ENCODE measurements around the gene DNAH7. TPM values are rescaled to one million over a fixed set of nuclear protein-coding genes. Genes with fewer than 3 reads are reported as not detected.

Gene DNAH7
- total and polyA plus RNA-seq, 10 of the 15 experiments (the other 5 are each of a cell fraction or from before 2014, with no cell fraction given): 0.05 to 0.61 (median 0.16) TPM

GRCh38 chr2:195793881-195794280 lies 274.8 kb downstream of the DNAH7 start:
- SMC1A ChIA-PET (ENCODE audit: uncharacterized antibody, unreplicated experiment): no interaction called here
- no peak overlapping the region for H3K27ac ChIP-seq (ENCODE audit: control insufficient read depth, insufficient read depth)
- FAIRE-seq (no peak), DNase-seq (ENCODE audit: low read depth, low spot score) (no peak), ATAC-seq (no peak)
- no peak overlapping the region for H3K9ac ChIP-seq (ENCODE audit: control insufficient read depth, insufficient read depth, low read length)
- no peak overlapping the region for H2AFZ ChIP-seq (ENCODE audit: control insufficient read depth, low read depth, low read length)
- H3K4me1 ChIP-seq (ENCODE audit: control insufficient read depth, insufficient read depth, low read length): no peaks in the 10 kb centered on the region
- RAD21 ChIA-PET (ENCODE audit: unreplicated experiment): no interaction called here
- intact Hi-C loops (cut with micrococcal nuclease; ENCODE audit: unreplicated experiment): no loop called here
- BruUV-seq (replicated peaks): no TSS peak
- CTCF ChIA-PET: no interaction called here
- no peaks in the 10 kb centered on the region for H3K79me2 ChIP-seq (ENCODE audit: control insufficient read depth, insufficient read depth, low read length)
- no peak for TF ChIP-seq ZSCAN29 (IDR thresholded peaks at IDR 0.05)
- no peak for TF ChIP-seq CBFB (IDR thresholded peaks at IDR 0.05; ENCODE audit: low read depth)
- TF ChIP-seq ZNF622 (IDR thresholded peaks at IDR 0.05): no peak
- TF ChIP-seq IKZF1 (conservative IDR thresholded peaks at IDR 0.05): no peak
- TF ChIP-seq TBL1XR1 (IDR thresholded peaks at IDR 0.05; ENCODE audit: low read depth, low read length): no peak
- no peaks in the 10 kb centered on the region for H4K20me1 ChIP-seq (ENCODE audit: control insufficient read depth, insufficient read depth)
- H3K9me3 ChIP-seq (replicated peaks; ENCODE audit: control insufficient read depth, insufficient read depth, low read length): no peaks in the 10 kb centered on the region
- H3K4me2 ChIP-seq (ENCODE audit: control insufficient read depth, insufficient read depth): no peak overlapping the region
- H3K36me3 ChIP-seq (ENCODE audit: control insufficient read depth in 2 of 2, insufficient read depth in 2 of 2, low read length in 1 of 2): no peaks in the 10 kb centered on the region
- 45% methylated on average over 2 of the region's 2 CpGs for WGBS (ENCODE audit: insufficient coverage, insufficient replicate concordance, low lambda C conversion rate, missing lambda C conversion rate)
- in situ Hi-C loops (cut with MboI): no loop called here
- H3K27me3 ChIP-seq (replicated peaks in 1 of 2; ENCODE audit: control insufficient read depth in 2 of 2, insufficient read depth in 2 of 2, low read length in 1 of 2): no peaks in the 10 kb centered on the region
- POLR2A ChIA-PET: no interaction called here
- H3K4me3 ChIP-seq: no peak overlapping the region

DNA sequence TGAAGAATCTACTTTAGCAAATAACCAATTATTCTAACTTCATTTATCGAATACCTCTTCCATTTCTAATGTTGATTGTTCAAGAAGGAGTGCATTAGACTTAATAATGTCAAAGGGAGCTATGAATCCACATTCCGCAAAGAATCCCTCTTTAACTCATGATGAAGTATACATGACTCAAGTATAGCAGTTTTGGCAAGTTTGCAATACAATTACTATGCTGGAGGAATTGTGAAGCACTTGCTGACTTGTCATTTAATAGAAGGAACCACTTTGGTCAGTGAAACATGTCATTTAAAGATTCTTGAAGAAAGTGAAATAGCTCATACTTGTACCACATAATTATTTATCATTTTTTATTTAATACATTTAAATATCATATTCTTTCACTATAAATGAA lies 286.5 kb downstream of the DNAH7 start:
- POLR2A ChIA-PET: no interaction called here
- no TSS peak for BruUV-seq (replicated peaks)
- in situ Hi-C loops (cut with MboI) (no loop called here), intact Hi-C loops (cut with micrococcal nuclease; ENCODE audit: unreplicated experiment) (no loop called here)
- FAIRE-seq (no peak), DNase-seq (ENCODE audit: low read depth, low spot score) (no peak), ATAC-seq (no peak)
- no peak overlapping the region for H3K9ac ChIP-seq (ENCODE audit: control insufficient read depth, insufficient read depth, low read length)
- H3K36me3 ChIP-seq (ENCODE audit: control insufficient read depth in 2 of 2, insufficient read depth in 2 of 2, low read length in 1 of 2): no peaks in the 10 kb centered on the region
- H3K27ac ChIP-seq (ENCODE audit: control insufficient read depth, insufficient read depth): no peak overlapping the region
- H3K79me2 ChIP-seq (ENCODE audit: control insufficient read depth, insufficient read depth, low read length): no peaks in the 10 kb centered on the region
- CTCF ChIA-PET: no interaction called here
- no peaks in the 10 kb centered on the region for H3K9me3 ChIP-seq (replicated peaks; ENCODE audit: control insufficient read depth, insufficient read depth, low read length)
- RAD21 ChIA-PET (ENCODE audit: unreplicated experiment): no interaction called here
- 45% methylated on average over 2 of the region's 2 CpGs for WGBS (ENCODE audit: insufficient coverage, insufficient replicate concordance, low lambda C conversion rate, missing lambda C conversion rate)
- H4K20me1 ChIP-seq (ENCODE audit: control insufficient read depth, insufficient read depth): no peaks in the 10 kb centered on the region
- H3K4me2 ChIP-seq (ENCODE audit: control insufficient read depth, insufficient read depth): no peak overlapping the region
- no peak for TF ChIP-seq CBX5 (IDR thresholded peaks at IDR 0.05; ENCODE audit: low read depth)
- no peak for TF ChIP-seq HDAC6 (IDR thresholded peaks at IDR 0.05; ENCODE audit: unreplicated experiment)
- no peak for TF ChIP-seq MAX (IDR thresholded peaks at IDR 0.05; ENCODE audit: low read depth, low read length)
- TF ChIP-seq TCF3 (IDR thresholded peaks at IDR 0.05; ENCODE audit: borderline replicate concordance, insufficient read depth, low read depth, low read length): no peak
- TF ChIP-seq, protein P1, sequence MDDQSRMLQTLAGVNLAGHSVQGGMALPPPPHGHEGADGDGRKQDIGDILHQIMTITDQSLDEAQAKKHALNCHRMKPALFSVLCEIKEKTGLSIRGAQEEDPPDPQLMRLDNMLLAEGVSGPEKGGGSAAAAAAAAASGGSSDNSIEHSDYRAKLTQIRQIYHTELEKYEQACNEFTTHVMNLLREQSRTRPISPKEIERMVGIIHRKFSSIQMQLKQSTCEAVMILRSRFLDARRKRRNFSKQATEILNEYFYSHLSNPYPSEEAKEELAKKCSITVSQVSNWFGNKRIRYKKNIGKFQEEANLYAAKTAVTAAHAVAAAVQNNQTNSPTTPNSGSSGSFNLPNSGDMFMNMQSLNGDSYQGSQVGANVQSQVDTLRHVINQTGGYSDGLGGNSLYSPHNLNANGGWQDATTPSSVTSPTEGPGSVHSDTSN (IDR thresholded peaks at IDR 0.05; ENCODE audit: insufficient replicate concordance, low read depth, low read length): no peak
- TF ChIP-seq, protein P2, sequence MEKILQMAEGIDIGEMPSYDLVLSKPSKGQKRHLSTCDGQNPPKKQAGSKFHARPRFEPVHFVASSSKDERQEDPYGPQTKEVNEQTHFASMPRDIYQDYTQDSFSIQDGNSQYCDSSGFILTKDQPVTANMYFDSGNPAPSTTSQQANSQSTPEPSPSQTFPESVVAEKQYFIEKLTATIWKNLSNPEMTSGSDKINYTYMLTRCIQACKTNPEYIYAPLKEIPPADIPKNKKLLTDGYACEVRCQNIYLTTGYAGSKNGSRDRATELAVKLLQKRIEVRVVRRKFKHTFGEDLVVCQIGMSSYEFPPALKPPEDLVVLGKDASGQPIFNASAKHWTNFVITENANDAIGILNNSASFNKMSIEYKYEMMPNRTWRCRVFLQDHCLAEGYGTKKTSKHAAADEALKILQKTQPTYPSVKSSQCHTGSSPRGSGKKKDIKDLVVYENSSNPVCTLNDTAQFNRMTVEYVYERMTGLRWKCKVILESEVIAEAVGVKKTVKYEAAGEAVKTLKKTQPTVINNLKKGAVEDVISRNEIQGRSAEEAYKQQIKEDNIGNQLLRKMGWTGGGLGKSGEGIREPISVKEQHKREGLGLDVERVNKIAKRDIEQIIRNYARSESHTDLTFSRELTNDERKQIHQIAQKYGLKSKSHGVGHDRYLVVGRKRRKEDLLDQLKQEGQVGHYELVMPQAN (conservative IDR thresholded peaks at IDR 0.05): no peak
- no peak for TF ChIP-seq YY1 (IDR thresholded peaks at IDR 0.05; ENCODE audit: low read depth, low read length)
- H3K27me3 ChIP-seq (replicated peaks in 1 of 2; ENCODE audit: control insufficient read depth in 2 of 2, insufficient read depth in 2 of 2, low read length in 1 of 2): no peaks in the 10 kb centered on the region
- SMC1A ChIA-PET (ENCODE audit: uncharacterized antibody, unreplicated experiment): no interaction called here
- H2AFZ ChIP-seq (ENCODE audit: control insufficient read depth, low read depth, low read length): no peak overlapping the region
- H3K4me1 ChIP-seq (ENCODE audit: control insufficient read depth, insufficient read depth, low read length): no peaks in the 10 kb centered on the region
- no peak overlapping the region for H3K4me3 ChIP-seq
